Measurements from ENCODE around the gene MCHR1.
"Not testable (repeated sequence)": the region's sequence is repeated elsewhere in the genome, so short reads cannot be mapped to it uniquely, and the experiment has no call there.

MCHR1 gene

DNA sequence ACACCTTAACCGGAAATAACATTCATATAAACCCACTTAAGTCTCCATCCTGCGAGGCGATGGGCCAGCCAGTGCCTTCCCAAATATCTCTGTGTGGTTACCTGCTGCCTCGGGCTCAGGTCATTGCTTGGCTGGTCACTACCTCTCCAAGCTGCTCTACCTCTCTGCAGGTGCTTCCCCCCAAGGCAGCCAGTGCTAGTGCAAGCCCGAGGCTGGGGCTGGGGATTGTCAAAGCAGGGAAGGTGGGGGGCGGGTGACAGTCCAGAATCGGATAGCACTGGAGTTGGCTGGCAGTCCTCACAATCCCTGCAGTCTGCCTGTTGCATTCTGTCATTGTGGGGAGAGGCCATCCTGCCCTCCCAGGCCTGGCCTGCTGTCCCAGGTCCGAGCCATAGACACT, 11.1 kb downstream of the MCHR1 start:
- no peak for DNase-seq (ENCODE audit: low read depth)

DNA sequence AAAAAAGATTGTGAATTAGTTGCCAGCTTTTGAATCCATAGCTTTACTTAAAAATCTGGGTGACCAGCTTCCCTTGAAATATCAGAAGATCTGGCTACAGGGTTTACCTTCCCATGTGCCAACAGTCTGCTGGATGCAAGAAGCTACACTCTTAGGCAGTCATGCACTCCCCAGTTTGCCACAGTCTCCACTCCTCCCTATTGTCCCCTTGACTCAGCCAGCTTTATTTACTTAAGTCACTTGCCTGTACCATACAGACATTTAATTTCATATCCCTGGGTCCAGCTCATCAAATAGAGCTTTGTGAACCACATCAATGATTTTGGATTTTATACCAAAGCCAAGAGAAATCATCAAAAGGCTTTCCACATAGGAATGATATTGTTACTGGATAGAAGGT, 12.2 kb downstream of the MCHR1 start:
- DNase-seq (ENCODE audit: low read depth), result no peak

DNA sequence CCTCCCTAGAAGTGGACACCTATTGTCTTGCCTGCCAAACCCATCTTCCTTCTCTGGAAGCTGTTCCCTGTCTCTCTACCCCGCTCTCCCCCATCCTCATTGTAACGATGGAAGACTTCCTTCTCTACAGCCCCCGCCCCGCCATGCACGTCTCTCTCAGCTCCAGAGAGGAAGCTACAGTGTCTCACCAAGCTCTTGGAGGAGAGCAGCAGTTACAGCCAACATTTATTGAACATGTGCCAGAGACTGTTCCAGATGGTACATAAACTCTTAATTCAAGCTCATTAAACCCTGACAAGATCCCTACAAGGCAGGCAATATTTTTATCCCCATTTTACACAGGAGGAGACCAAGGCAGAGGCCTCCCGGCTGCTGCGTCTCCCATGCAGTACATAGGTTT, 15.1 kb downstream of the MCHR1 start:
- DNase-seq (ENCODE audit: low read depth), result peak; percentile 29

DNA sequence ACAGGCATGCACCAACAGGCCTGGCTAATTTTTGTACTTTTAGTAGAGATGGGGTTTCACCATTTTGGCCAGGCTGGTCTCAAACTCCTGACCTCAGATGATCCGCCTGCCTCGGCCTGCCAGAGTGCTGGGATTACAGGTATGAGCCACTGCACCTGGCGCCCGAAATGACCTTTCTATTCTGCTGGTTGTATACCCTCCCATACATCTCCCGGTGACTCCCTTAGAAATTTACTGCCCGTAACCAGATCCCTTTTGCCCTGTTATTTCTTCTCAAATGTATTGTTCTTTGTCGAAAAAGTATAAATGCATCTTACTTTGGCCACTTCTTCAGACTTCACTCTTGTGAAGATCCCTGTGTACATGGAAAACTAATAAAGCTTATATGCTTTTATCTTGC, 22.0 kb downstream of the MCHR1 start:
- no peak for DNase-seq (ENCODE audit: low read depth)

DNA sequence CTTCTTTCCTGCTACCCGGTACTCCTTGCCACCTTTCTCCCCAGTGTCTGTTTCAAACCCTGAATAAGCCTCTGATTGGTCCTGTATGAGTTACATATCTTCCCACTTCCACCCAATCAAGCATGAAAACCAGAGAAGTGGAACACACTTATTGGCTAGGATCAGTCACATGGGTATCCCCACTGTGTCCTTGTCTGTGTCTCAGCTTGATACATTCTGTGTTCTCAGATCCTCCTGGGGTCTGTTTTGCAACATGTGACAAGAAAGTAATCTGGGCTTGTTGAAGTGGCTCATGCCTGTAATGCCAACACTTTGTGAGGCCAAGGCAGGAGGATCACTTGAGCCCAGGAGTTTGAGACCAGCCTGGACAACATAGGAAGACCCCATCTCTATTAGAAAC, 23.9 kb downstream of the MCHR1 start:
- no peak for DNase-seq (ENCODE audit: low read depth)

DNA sequence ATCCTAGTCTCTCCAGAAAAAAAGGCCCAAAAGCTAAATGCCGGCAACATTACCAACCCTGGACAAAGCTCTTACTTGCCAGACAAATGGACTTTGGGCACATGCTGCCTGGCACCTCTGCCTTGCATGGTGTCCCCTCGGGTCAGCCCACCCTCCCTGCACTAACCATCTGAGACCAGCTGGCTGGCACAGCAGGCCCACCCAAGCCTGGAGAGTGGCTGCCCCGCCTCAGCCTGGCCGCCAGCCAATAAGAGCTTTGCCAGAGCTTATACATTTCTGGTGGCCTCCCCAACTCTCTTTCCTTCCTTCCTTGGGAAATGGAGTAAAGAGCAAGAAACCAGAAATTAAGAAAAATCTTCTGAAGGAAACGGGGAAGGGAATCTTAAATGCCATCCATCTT, 24.5 kb downstream of the MCHR1 start:
- no peak for DNase-seq (ENCODE audit: low read depth)

DNA sequence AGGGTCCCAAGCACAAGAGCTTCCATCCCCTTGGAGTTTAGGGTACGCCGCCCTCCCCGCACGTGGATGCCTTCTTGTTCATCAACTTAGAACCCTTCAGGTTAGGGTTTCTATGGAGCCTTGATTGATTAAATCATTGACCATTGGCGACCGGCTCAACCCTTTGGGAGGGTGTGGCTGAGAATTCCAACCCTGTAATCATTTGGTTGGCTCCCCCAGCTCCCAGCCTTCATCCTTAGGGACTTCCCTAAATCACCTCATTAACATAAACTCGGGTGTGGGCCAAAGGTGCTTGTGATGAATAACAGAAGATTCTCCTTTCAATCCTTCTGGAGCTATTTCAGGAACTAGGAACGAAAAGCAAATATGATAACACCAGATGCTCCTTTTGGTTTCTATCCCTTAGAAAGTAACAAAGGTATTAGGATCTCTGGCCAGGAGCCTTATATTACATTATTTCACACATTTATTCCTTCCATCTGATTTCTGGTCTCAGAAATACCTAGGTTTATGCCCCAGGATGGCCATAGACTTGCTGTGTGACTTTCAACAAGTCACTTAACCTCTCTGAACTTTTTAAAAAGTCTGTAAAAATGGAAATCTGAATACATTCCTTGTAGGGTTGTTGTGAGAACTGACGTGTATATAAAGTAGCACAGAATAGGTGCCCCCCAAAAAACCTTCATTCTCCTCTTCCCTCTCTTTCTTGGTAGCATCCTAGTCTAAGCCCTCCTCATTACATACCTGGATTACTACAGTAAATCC, 26.8 kb downstream of the MCHR1 start:
- DNase-seq (ENCODE audit: low read depth), result no peak

DNA sequence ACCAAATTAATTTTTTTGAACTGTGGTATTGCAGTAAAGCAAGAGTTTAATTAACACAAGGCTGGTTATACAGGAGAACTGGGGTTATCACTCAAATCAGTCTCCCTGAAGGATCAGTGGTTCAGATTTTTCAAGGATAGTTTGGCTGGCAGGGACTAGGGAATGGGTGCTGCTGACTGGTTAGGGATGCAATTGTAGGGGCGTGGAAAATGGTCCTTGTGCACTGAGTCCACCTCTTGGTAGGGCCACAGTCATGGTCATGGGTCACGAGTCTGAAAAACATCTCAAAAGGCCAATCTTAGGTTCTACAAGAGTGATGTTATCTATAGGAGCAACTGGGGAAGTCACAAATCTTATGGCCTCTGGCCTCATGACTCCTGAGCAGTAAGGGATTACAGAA, 27.9 kb downstream of the MCHR1 start:
- DNase-seq (ENCODE audit: low read depth), result no peak

DNA sequence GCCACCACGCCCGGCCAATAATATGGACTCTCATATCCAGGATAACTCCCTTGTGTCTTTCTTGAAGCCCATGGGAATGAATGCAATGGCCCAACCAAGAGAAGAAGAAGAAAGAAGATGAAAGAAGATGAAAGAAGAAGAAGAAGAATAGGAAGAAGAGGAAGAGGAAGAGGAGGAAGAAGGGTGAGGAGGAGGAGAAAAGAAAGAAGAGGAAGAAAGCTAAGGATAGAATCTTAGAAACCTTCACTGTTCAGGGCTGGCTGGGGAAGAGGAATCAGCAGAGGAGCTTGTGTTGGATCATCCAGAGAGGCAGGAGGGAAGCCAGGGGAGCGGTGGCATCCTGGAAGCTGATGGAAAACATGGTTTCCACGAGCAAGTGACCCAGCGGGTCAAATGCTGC, 28.9 kb downstream of the MCHR1 start:
- no peak for DNase-seq (ENCODE audit: low read depth)

DNA sequence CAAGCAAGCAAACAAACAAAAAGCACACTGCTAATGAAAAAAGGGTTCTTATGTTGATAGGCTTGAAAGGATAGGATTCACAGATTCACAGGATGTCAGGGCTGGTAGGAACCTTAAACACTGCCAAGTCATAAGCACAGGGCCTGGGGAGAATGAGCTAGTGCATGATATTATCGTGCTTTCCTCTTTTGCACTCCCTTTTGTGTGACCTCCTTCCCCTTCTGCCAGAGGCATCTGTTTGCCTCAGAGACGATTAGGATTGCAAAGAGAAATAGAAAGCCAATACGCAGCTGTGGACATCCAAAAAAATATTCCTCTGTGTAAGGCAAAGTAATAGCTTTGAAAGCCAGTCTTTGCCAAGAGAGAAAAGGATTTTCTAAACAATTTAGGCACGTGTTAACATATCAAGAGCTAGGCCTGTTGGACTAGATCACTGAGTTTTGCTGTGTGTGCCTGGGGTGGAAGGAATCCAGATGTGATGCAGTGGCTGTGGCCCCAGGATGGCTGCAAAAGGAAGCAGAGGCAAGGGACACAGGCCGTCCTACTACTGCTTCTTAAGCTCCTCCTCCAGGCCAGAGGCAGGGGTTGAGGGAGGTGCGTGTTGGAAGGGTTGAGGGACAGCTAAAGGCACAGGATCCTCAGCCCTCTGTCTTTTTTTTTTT, 30.6 kb downstream of the MCHR1 start:
- peak; percentile 60 for DNase-seq (ENCODE audit: low read depth)

DNA sequence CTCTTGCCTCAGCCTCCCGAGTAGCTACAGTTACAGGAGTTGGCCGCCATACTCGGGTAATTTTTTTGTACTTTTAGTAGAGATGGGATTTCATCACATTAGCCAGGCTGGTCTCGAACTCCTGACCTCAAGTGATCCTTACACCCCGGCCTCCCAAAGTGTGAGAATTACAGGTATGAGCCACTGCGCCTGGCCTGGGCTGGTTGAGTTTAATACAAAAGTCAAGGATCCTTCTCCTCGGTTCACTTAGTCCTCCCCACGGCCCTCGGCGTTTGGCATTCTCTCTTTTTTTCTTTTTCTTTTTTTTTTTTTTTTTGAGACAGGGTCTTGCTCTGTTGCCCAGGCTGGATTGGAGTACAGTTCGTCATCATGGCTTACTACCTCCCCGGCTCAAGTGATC, 33.0 kb downstream of the MCHR1 start:
- DNase-seq (ENCODE audit: low read depth), result no peak

DNA sequence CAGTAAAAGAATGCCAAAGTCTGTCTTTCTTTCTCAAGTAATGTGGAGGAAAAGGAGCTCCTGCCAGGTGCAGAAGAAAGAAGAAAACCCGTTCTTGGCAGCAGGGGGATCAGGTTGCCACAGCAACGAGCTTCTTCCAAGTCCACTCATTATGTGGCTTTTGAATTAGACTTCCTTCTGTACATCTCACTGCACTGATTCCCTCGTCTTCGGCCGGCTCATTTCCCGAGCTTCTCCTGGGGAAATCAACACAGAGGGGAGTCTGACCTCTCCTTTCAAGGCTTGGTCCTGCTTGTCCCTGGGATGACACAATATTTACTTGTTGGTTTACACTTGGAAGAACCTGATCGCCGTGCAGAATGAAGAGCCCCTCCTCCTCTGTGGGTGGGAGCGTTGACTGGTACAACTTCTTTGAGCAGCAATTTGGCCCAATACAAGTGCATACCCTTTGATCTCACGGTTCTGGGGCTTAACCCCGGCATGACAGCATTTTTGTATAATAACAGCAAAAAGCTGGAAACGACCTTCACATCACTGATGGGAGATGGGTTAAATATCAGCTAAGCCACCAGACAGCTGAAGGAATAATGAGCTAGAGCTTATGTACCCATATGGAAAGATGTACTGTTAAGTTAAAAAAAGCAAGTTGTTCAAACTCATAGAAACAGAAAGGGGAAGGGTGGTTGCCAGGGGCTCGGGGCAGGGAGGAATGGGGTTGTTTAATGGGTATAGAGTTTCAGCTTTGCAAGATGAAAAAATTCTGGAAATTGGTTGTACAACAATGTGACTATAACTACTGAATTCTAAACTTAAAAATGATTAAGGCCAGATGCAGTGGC, 35.4 kb downstream of the MCHR1 start:
- peak; percentile 48 for DNase-seq (ENCODE audit: low read depth)

DNA sequence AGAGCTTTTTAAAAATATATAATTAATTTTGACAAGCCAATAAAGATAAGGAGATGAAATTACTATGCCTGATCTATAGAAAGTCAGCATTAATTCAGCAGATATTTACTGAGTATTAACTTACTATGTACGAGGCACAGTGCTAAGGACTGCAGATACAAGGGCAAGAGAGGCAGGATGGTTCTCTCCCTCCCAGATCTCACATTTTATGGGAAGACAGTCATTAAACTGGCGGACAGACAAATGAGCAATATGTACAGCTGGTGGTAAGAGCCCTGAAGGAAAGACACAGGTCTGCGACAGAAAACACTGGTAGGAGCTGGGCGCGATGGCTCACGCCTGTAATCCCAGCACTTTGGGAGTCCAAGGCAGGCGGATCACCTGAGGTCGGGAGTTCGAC, 36.8 kb downstream of the MCHR1 start:
- DNase-seq (ENCODE audit: low read depth), result peak; percentile 56

DNA sequence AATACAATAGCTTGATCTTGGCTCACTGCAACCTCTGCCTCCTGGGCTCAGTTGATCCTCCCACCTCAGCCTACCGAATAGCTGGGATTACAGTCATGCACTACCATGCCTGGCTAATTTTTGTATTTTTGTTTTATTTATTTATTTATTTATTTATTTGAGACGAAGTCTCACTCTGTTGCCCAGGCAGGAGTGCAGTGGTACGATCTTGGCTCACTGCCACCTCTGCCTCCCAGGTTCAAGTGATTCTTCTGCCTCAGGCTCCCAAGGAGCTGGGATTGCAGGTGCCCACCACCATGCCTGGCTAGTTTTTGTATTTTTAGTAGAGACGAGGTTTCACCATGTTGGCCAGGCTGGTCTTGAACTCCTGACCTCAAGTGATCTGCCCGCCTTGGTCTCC, 38.4 kb downstream of the MCHR1 start:
- not testable (repeated sequence) for DNase-seq (ENCODE audit: low read depth)

DNA sequence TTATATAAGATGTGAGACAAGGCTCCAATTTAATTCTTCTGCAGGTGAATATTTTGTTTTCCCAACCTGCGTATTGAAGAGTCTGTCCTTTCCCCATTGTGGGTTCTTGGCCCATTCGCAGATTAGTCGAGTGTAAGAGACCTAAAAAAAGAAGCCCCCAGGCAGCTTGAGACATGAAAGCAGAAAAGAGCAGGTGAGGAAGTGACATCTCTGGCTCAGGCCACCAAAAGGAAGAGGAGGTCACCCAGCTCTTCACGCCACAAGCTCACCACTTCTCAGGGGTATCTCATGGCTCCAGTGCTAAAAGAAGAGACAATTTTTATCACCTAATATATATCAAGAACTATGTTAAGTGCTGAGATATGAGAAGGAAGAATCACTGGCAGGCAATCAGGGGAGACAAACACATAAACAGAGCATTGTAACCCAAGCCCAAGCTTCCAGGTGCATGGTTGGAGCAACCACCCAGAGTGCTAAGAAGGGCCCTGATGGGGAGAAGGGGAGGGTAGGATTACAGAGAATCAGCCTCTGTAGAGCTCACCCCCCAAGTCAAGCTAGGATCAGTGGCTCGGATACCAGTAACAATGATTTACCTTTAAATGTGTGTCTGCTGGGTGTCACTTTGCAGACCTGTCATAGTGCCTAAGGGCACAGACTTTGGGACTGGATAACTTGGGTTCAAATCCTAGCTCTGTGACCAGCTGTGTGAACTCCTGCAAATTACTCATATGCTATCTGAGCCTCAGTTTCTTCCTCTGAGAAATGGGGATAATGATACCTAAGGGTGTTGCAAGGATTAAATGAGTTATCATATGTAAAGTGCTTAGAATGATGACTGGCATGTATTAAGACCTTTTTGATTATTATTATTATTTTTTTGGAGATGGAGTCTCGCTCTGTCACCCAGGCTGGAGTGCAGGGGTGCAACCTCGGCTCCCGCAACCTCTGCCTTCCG, 39.2 kb downstream of the MCHR1 start:
- no peak for DNase-seq (ENCODE audit: low read depth)

DNA sequence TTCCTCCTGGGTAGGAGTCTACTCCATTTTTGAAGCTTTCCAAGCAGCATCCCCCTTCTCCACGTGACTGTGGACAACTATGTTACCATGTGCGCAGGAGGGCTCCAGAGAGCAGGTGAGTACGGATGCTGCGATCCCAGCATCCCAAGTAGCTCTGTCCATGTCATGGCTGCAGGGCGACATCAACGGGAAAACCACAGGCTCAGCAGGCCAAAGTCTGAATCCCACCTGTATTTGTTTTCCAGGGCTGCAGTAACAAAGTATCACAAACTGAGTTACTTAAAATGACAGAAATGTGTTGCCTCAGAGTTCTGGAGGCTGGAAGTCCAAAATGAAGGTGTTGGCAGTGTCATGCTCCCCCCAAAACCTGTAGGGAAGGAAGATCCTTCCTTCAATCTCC, 40.3 kb downstream of the MCHR1 start:
- no peak for DNase-seq (ENCODE audit: low read depth)

DNA sequence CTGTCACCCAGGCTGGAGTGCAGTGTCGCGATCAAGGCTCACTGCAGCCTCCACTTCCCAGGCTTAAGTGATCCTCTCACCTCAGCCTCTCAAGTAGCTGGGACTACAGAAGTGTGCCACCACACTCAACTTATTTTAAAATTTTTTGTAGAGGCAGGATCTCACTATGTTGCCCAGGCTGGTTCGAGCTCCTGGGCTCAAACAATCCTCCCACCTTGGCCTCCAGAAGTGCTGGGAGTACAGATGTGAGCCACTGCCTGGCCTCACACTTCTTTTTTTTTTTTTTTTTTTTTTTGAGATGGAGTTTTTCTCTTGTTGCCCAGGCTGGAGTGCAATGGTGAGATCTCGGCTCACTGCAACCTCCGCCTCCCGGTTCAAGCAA, 40.9 kb downstream of the MCHR1 start:
- not testable (repeated sequence) for DNase-seq (ENCODE audit: low read depth)

DNA sequence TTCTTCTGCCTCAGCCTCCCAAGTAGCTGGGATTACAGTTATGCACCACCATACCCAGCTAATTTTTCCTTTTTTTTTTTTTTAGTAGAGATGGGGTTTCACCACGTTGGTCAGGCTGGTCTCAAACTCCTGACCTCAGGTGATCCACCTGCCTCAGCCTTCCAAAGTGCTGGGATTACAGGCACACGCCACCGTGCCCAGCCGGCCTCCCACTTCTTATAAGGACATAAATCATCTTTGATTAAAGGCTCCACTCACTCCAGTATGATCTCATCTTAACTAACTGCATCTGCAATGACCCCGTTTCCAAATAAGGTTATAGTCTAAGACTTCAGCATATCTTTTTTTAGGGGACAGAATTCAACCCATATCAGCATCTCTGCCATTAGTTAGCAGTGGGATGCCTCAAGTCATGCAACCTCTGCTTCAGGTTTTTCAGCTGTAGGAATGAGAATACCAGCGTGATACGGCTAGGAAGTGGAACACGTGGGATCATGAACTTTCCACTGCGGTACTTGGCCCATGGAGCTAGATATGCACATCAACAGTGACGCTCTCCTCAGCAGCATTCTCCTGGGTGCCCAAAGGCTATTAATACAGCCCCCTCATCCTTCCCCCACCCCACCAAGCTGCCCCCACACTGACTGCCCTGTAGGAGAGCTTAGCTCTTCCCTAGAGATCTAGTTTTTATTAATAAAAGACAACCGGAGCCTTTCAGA, 41.4 kb downstream of the MCHR1 start:
- peak; percentile 75 for DNase-seq (ENCODE audit: low read depth)

DNA sequence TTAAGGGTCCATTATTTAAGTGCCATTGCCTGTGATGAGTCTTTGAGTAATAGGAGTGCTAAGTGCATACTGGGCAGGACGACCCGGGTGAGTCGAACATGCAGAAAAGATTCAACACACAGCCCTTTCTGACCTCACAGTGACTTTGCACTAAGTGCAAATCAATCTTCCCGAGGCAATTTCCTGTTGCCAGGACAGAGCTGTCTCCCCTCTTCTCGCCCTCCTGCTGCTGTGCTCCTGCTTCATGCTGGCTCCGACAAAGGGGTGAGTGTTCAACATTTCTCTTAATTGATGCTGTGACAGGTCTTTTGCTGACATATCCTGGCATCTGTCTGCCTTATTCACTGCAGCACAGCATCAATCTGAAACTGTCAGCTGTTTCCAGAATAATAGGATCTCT, 42.0 kb downstream of the MCHR1 start:
- peak; percentile 76 for DNase-seq (ENCODE audit: low read depth)

DNA sequence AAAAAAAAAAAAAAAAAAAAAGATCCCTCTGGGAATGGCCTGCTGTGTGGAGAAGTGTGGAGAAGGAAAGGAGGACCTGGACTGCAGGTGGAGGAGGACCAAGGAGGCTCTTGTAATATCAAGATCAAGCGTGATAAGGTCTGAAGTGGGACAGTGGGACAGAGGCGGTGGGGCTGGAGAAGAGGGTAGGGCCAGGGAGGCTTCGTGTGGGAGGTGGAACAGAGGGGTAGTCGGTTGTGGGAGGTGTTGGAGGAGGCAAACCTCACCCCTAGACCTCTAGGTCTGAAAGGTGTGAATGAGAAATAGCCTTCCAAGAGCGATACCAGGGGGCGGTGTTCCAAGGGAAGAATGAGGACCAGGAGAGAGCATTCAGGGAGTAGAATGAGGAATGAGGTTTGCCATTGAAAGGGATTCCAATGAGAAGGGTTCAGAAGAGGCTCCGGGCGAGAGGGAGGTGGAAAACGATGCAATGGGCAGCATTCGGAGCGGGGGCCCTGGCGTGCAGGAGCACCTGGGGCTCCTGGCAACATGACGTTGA, 44.2 kb downstream of the MCHR1 start:
- DNase-seq (ENCODE audit: low read depth), result no peak

DNA sequence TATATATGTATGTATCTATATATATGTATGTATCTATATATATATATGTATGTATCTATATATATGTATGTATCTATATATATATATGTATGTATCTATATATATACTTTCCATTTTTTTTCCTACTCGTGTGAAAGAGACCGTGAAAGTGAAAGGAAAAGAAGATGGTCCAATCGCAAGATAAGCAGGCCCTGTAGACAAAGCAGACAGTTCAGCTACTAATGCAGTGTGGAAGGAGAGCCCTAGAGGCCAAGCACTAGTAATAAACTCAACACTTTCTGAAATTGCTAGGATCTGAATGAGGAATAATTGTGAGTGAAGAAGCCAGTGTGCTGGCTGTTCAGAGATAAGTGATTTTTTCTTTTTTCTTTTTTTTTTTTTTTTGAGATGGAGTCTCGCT, 47.2 kb downstream of the MCHR1 start:
- no peak for DNase-seq (ENCODE audit: low read depth)

Data from EH (cell line).